CD4-positive, alpha-beta T cell (primary cell): ENCODE data around the gene USH1C. TPM values are rescaled to one million over a fixed set of nuclear protein-coding genes. Genes with fewer than 3 reads are reported as not detected.

Source experiments
- ATAC-seq: fragments of 200-7000 bp; cut with Tn5 transposase; one replicate; pipeline ENCODE4 v1.10.0; 2022; ENCODE audit warnings: mild to moderate bottlenecking; ENCODE audit not compliant: poor library complexity
- CTCF ChIA-PET: fragments of 350-600 bp; sonication (Branson Sonifier 250); formaldehyde crosslinking; loops from one replicate; lab custom pipeline; 2021; ENCODE audit warnings: antibody characterized with exemption, inconsistent platforms; lab: Charles Lee
- POLR2A ChIA-PET: fragments of 350-600 bp; sonication (Branson Sonifier 250); formaldehyde crosslinking; loops from one replicate; lab custom pipeline; 2021; ENCODE audit warnings: antibody characterized with exemption, inconsistent platforms; lab: Charles Lee
- DNase-seq, 14 experiments: peaks; one replicate each; pipeline ENCODE4 v3.0.0-alpha.2; 2013 to 2020; ENCODE audit warnings: mixed read lengths in 2 of 14
- H3K27ac ChIP-seq, 2 donors: one replicate each; pipeline versions ENCODE4 v1.5.1 to v1.7.0; 2013; ENCODE audit warnings: low read length in 2 of 2, low read depth in 1 of 2, mild to moderate bottlenecking in 1 of 2
- H3K27me3 ChIP-seq, 2 experiments: 1 replicate in 1 of 2; 2 replicates in 1 of 2; pipeline versions ENCODE4 v1.6.1 to v1.7.0; 2013; ENCODE audit warnings: low read length in 2 of 2, control low read depth in 1 of 2, mild to moderate bottlenecking in 1 of 2, moderate library complexity in 1 of 2; ENCODE audit not compliant: insufficient read depth in 2 of 2, control insufficient read depth in 1 of 2
- H3K36me3 ChIP-seq: one replicate; pipeline ENCODE4 v1.6.1; 2013; ENCODE audit warnings: low read length, control low read depth; ENCODE audit not compliant: insufficient read depth
- H3K4me1 ChIP-seq: one replicate; pipeline ENCODE4 v1.6.1; 2013; ENCODE audit warnings: low read length, control low read depth; ENCODE audit not compliant: insufficient read depth
- H3K4me3 ChIP-seq: one replicate; pipeline ENCODE4 v1.5.1; 2013; ENCODE audit warnings: mild to moderate bottlenecking, low read length, moderate library complexity
- H3K9me3 ChIP-seq, 2 experiments: 1 replicate in 1 of 2; 2 replicates in 1 of 2; pipeline versions ENCODE4 v1.6.1 to v1.7.0; 2013; ENCODE audit warnings: low read length in 2 of 2, mild to moderate bottlenecking in 2 of 2, control low read depth in 1 of 2, moderate library complexity in 1 of 2; ENCODE audit not compliant: control insufficient read depth in 1 of 2, insufficient read depth in 1 of 2
- H3K27ac Mint-ChIP-seq: one replicate; pipeline ENCODE4 v1.8.0; 2020; ENCODE audit warnings: mixed read lengths
- H3K27me3 Mint-ChIP-seq: one replicate; pipeline ENCODE4 v1.8.0; 2021; ENCODE audit warnings: mixed read lengths
- H3K36me3 Mint-ChIP-seq: one replicate; pipeline ENCODE4 v1.8.0; 2021; ENCODE audit warnings: low read depth, mixed read lengths
- H3K4me1 Mint-ChIP-seq: one replicate; pipeline ENCODE4 v1.8.0; 2021; ENCODE audit warnings: low read depth, mixed read lengths
- H3K4me3 Mint-ChIP-seq: one replicate; pipeline ENCODE4 v1.8.0; 2020; ENCODE audit warnings: mild to moderate bottlenecking, mixed read lengths
- H3K9me3 Mint-ChIP-seq: one replicate; pipeline ENCODE4 v1.8.0; 2020; ENCODE audit warnings: mixed read lengths
- intact Hi-C, 2 experiments: fragments of 100-400 bp; cut with DNase I in 1 of 2; cut with micrococcal nuclease in 1 of 2; formaldehyde crosslinking; loops; one replicate each; pipeline versions ENCODE4 v1.15.1 to v1.9.0; 2023 to 2025; cut with DNase I, micrococcal nuclease
- total RNA-seq, 174 experiments: library from RNA in 2 of 174; stranded (reverse) in 2 of 174; gene quantifications; one replicate each; pipeline ENCODE4 v1.2.3 and lab custom pipeline; 2021 to 2026
- TF ChIP-seq, protein P1 (sequence below): fragments of 200-600 bp; IDR thresholded peaks from one replicate; pipeline ENCODE4 v1.8.0; 2022; ENCODE audit warnings: antibody characterized with exemption, mild to moderate bottlenecking

The USH1C gene
- total RNA-seq, 2 experiments from 2014 or later, result not detected

- Mint-ChIP-seq H3K36me3 (no peaks in the 10 kb centered on the region), H3K27me3 (peaks cover 9% of the 10 kb centered on the region), H3K4me3 (no peak overlapping the region), H3K9me3 (no peaks in the 10 kb centered on the region), H3K4me1 (no peaks in the 10 kb centered on the region), H3K27ac (no peak overlapping the region)
- Histone ChIP-seq H3K4me3 (no peak overlapping the region), H3K27me3 (peaks cover 0 to 3% of the 10 kb centered on the region in 2 experiments), H3K27ac (no peak overlapping the region), H3K4me1 (no peaks in the 10 kb centered on the region), H3K36me3 (no peaks in the 10 kb centered on the region), H3K9me3 (no peaks in the 10 kb centered on the region)
- POLR2A ChIA-PET, result no interaction called here
- TF ChIP-seq, protein P1, sequence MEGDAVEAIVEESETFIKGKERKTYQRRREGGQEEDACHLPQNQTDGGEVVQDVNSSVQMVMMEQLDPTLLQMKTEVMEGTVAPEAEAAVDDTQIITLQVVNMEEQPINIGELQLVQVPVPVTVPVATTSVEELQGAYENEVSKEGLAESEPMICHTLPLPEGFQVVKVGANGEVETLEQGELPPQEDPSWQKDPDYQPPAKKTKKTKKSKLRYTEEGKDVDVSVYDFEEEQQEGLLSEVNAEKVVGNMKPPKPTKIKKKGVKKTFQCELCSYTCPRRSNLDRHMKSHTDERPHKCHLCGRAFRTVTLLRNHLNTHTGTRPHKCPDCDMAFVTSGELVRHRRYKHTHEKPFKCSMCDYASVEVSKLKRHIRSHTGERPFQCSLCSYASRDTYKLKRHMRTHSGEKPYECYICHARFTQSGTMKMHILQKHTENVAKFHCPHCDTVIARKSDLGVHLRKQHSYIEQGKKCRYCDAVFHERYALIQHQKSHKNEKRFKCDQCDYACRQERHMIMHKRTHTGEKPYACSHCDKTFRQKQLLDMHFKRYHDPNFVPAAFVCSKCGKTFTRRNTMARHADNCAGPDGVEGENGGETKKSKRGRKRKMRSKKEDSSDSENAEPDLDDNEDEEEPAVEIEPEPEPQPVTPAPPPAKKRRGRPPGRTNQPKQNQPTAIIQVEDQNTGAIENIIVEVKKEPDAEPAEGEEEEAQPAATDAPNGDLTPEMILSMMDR, result no peak
- intact Hi-C loops, result no loop called here
- CTCF ChIA-PET, result no interaction called here
- ATAC-seq, result no peak
- no peak for DNase-seq
These were observed 15.0 kb downstream of the USH1C start for GRCh38 chr11:17528906-17529843.

- Histone ChIP-seq H3K9me3 (no peaks in the 10 kb centered on the region), H3K27me3 (peaks cover 0 to 3% of the 10 kb centered on the region in 2 experiments), H3K4me3 (no peak overlapping the region), H3K27ac (no peak overlapping the region), H3K36me3 (no peaks in the 10 kb centered on the region), H3K4me1 (no peaks in the 10 kb centered on the region)
- TF ChIP-seq, protein P1, result peak; percentile 27
- ATAC-seq (peak; percentile 64), DNase-seq (peak; percentile 10 to 53 (median 24))
- ChIA-PET POLR2A (interaction anchor here (1.0 kb wide), 1 partner anchor 144 kb away, joined by 3 read pairs; no protein-coding TSS in a partner anchor), CTCF (interaction anchor here (1.0 to 1.5 kb wide), 3 partner anchors 139 to 144 kb away, joined by 3 to 10 read pairs (median 3); partner anchors contain the start of gene KCNJ11)
- Mint-ChIP-seq H3K27ac (no peak overlapping the region), H3K36me3 (no peaks in the 10 kb centered on the region), H3K4me3 (no peak overlapping the region), H3K9me3 (no peaks in the 10 kb centered on the region), H3K4me1 (no peaks in the 10 kb centered on the region), H3K27me3 (peaks cover 9% of the 10 kb centered on the region)
- intact Hi-C loops, result no loop called here
These were observed 16.0 kb downstream of the USH1C start for GRCh38 chr11:17528181-17528691.

DNA sequence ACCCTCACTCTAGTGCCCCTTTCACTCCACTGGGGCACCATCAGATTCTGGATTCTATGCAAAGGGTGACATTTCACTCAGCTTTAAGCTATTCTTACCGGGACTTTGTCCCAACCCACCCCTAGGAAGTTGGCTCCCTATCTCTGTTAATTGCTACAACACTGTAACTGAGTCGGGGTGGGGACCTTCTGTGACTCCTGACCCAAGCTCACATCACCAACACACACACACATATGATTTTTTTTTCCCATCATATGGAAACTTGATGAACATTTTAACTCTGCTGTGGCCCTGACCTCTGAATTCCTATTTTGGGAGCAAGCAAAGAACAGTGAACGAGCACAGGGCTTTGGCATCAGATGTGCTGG lies 16.6 kb downstream of the USH1C start:
- H3K27ac ChIP-seq, result no peak overlapping the region
- ATAC-seq (no peak), DNase-seq (no peak)
- ChIA-PET POLR2A (interaction anchor here (1.0 kb wide), 1 partner anchor 144 kb away, joined by 3 read pairs; no protein-coding TSS in a partner anchor), CTCF (interaction anchor here (1.0 to 1.5 kb wide), 3 partner anchors 138 to 143 kb away, joined by 3 to 10 read pairs (median 3); partner anchors contain the start of gene KCNJ11)
- TF ChIP-seq, protein P1, result no peak
- intact Hi-C loops, result no loop called here
- no peaks in the 10 kb centered on the region for H3K9me3 ChIP-seq
- Mint-ChIP-seq H3K4me1 (no peaks in the 10 kb centered on the region), H3K9me3 (no peaks in the 10 kb centered on the region), H3K27me3 (peaks cover 9% of the 10 kb centered on the region), H3K36me3 (no peaks in the 10 kb centered on the region), H3K4me3 (no peak overlapping the region), H3K27ac (no peak overlapping the region)
- H3K36me3 ChIP-seq, result no peaks in the 10 kb centered on the region
- no peaks in the 10 kb centered on the region for H3K4me1 ChIP-seq
- H3K4me3 ChIP-seq, result no peak overlapping the region
- H3K27me3 ChIP-seq, result peaks cover 0 to 3% of the 10 kb centered on the region in 2 experiments
